Hepatocyte (in vitro differentiated cells): ENCODE results near the gene C6orf132.

Source experiments
- EZH2 ChIP-seq: fragments of 200-600 bp; sonication (generic); IDR thresholded peaks from 2 replicates; pipeline ENCODE4 v1.6.1; 2016; ENCODE audit warnings: antibody characterized with exemption, mild to moderate bottlenecking, borderline replicate concordance
- EZH2phosphoT487 ChIP-seq: fragments of 200-600 bp; sonication (generic); IDR thresholded peaks from one replicate; pipeline ENCODE4 v1.6.1; 2018; ENCODE audit warnings: antibody characterized with exemption, mild to moderate bottlenecking, low read depth, moderate library complexity; ENCODE audit not compliant: unreplicated experiment, severe bottlenecking
- TF ChIP-seq, protein P1 (sequence below): fragments of 200-600 bp; sonication (generic); IDR thresholded peaks from 2 replicates; pipeline ENCODE4 v1.5.1; 2016; ENCODE audit warnings: antibody characterized with exemption, mild to moderate bottlenecking; ENCODE audit not compliant: poor library complexity

- TF ChIP-seq EZH2: no peak
- TF ChIP-seq, protein P1, sequence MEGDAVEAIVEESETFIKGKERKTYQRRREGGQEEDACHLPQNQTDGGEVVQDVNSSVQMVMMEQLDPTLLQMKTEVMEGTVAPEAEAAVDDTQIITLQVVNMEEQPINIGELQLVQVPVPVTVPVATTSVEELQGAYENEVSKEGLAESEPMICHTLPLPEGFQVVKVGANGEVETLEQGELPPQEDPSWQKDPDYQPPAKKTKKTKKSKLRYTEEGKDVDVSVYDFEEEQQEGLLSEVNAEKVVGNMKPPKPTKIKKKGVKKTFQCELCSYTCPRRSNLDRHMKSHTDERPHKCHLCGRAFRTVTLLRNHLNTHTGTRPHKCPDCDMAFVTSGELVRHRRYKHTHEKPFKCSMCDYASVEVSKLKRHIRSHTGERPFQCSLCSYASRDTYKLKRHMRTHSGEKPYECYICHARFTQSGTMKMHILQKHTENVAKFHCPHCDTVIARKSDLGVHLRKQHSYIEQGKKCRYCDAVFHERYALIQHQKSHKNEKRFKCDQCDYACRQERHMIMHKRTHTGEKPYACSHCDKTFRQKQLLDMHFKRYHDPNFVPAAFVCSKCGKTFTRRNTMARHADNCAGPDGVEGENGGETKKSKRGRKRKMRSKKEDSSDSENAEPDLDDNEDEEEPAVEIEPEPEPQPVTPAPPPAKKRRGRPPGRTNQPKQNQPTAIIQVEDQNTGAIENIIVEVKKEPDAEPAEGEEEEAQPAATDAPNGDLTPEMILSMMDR: no peak
- no peak for TF ChIP-seq EZH2phosphoT487
Measured at GRCh38 chr6:42156638-42157037, 14.2 kb upstream of the C6orf132 start.
